Measurements from ENCODE around the gene MBTPS1.

Gene MBTPS1

DNA sequence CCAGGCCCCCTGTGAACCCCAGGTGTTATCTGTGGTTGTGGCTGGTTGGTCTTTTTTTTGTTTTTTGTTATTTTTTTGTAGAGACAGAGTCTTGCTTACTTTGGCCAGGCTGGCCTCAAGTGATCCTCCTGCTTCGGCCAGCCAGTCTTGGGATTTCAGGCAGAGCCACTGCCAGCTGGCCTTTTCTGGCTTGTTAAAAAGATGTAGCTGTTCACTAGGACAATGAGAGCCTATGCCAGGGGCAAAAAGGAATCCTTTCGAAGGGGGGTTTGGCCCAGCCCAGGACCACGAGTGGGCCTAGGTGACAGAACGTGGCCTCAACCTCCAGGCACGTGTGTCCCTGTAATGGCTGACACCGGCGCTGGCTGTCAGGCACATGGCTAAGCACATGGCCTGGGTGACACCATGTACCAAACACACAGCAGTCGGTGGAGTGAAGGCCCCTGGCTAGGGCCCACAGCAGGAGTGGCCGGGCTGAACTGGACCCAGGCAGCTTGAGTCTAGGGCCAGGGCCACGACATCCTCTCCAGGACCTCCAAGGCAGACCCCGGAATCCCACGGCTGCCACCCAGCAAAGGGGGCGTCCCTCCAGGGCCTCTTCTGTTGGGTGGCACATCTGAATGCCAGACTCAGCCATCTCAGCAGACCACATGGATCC lies 67.2 kb downstream of the MBTPS1 start:
- DNase-seq: no peak

GRCh38 chr16:84048871-84049270 lies 67.9 kb downstream of the MBTPS1 start:
- no peak for DNase-seq

DNA sequence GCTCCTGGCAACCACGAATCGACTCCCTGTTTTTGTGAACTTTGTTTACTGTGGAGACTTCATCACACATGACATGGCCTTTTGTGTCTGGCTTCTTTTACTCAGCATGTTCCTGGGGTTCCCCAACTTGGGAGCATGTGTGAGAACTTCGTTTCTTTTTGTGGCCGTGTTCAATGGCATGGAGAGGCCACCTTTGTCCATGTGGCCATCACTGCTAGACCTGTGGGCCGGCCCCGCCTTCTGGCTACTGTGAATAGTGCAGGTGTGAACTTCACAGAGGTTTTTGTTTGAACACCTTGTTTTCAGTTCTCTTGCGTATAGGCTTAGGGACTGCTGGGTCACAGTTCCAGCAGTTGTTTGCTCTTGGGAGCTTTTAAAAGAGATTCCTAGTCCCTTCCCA lies 68.5 kb downstream of the MBTPS1 start:
- DNase-seq: no peak

GRCh38 chr16:84047626-84048025 lies 69.1 kb downstream of the MBTPS1 start:
- no peak for DNase-seq

DNA sequence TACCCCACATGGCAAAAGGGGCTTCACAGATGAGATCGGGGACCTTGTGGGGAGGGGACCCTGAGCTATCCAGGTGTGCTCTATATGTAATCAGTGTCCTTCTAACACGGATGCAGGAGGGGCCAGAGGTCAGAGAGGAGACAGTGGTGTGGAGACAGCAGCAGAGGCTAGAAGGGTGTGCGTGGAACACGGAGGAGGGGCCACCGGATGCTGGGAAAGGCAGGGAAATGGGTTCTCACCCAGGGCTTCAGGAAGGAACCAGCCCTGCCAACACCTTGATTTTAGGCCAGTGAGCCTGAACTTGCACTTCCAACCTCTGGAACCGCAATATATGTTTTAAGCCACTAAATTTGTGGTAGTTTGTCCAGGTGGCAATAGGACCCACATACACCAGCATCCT lies 69.5 kb downstream of the MBTPS1 start:
- DNase-seq: no peak

DNA sequence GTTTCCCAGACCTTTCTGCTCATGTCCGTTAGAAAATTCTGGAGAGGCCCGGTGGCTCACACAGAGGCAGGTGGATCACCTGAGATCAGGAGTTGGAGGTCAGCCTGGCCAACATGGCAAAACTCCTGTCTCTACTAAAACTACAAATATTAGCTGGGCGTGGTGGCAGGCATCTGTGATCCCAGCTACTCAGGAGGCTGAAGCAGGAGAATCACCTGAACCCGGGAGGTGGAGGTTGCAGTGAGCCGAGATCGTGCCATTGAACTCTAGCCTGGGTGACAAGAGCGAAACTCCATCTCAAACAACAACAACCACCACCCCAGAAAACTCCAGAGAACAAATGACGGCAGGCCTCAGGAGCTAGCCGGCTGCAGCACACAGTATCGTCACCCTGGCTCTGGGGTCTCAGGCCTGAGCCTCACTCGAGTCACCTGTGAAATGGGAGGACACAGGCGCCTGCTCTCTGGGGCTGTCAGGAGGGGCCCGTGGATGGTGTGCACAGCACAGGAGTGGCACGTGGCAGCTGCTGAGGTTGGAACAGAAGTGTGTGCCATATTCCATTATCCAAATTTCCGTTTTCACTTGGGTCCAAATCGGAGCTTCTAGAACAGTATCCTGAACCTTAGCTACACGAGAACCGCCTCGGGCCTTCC lies 70.8 kb downstream of the MBTPS1 start:
- no peak for DNase-seq

GRCh38 chr16:84045001-84045817 lies 71.5 kb downstream of the MBTPS1 start:
- no peak for DNase-seq

GRCh38 chr16:84044118-84044488 lies 72.6 kb downstream of the MBTPS1 start:
- no peak for DNase-seq

- no peak for DNase-seq
These were observed 73.1 kb downstream of the MBTPS1 start for GRCh38 chr16:84043486-84044117.

DNA sequence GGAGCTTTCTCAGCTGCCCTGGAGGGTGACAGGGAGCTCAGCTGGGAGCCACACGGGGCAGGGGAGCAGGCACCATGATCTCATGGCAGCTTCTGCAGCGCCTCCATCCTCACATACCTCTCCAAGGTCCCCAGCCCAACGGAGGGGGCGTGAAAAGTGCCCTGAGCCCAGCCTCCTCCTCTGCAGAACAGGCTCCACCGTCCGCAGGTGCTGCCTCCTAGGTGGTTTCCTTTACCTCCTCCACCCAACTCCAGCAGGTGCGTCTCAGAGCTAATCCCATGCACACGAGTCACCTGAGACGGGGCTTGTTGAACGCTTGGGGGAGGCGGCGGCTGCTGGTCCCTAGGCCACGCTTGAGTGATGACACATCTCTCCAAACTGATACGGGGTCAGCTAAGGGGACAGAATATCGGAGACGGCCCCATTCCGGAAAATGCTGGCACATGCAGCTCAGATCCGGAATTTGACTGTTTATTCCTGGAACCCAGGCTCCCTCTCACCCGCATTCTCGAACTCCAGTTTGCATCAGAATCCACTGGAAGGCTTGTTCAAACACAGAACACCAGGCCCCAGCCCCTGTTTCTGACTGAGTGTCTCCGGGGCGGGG lies 73.8 kb downstream of the MBTPS1 start:
- DNase-seq: no peak

DNA sequence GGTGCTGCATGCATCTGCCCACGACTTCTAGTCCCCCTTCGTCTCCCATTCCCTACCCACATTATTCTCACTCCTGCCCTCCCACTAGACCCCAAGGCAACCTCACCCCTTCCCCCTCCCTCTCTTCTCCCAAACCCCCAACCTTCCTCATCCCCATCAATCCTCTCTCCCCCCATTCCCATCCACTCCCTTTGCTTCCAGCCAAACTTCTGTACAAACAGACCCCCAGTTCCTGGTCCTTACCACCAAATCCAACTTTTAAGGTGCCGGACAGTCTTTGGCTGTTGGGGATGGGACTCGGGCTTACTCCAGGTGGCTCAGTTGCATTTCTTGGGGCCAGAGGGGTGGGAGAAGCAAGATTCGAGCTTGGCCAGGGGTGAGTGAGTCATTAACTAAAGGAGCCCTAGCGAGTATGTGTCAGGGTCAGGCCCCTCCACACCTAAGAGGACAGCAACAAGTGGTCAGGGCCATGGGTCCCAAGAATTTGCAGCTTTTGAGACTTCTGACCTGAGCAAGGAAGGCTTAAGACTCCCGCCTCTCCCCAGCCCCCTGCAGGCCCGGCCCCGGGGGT lies 74.3 kb downstream of the MBTPS1 start, which contains the start of gene SLC38A8:
Gene SLC38A8, minus strand, starts transcription at position 488 of the 571 bp plus-strand sequence. CDS start 638 bp downstream, outside the sequence.
- DNase-seq: no peak

- DNase-seq: no peak
These were observed 74.9 kb downstream of the MBTPS1 start for GRCh38 chr16:84041881-84042280.

GRCh38 chr16:84040823-84041820 lies 75.6 kb downstream of the MBTPS1 start:
- no peak for DNase-seq

DNA sequence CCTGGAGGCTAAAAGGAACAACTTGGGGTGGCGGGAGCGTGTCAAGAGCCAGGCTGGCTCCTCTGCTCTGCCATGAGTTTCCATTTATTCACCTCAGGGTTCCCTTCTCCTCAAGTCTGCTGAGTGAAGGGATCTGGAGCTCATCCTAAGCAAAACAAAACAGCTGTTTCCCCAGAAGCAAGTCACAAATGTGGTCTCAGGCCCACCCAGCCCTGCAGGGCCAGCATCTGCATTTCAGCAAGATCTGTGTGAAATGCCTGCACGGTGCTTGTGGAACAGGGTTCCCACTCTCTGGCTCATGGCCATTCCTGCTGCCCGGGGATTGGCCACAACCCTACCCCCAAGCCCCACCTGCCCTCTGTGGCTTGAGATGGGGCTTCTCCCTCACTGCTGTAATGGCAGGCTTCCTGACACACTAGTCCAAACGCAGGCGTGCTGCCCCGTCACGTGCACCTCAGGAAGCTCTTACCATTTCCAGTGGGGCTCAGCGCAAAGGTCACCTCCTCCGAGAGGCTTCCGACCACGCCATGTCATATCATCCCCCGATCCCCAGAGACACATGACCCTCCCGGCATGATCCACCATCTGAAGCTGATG lies 76.4 kb downstream of the MBTPS1 start:
- DNase-seq: no peak

GRCh38 chr16:84039696-84040095 lies 77.0 kb downstream of the MBTPS1 start:
- DNase-seq: no peak

GRCh38 chr16:84038469-84038868 lies 78.3 kb downstream of the MBTPS1 start:
- DNase-seq: no peak

- no peak for DNase-seq
These were observed 79.7 kb downstream of the MBTPS1 start for GRCh38 chr16:84036982-84037425.

DNA sequence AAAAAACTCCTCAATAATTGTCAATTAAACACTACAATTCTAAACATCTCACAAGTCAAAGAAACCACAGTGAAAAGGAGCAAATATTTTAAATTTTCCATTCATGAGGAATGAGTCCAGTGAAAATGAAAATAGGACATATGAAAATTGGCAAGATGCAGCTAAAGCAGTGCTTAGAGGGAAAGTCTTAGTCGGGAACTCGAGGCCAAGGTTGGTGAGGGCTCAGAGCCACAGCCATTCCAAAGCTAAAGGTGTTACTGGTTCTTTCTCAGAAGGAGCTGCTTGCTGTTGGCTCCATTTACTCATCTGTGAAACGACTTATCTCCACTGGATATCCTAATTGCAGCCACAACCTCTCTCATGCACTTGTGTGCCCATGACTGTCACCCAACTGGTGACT lies 80.6 kb downstream of the MBTPS1 start:
- DNase-seq: no peak

DNA sequence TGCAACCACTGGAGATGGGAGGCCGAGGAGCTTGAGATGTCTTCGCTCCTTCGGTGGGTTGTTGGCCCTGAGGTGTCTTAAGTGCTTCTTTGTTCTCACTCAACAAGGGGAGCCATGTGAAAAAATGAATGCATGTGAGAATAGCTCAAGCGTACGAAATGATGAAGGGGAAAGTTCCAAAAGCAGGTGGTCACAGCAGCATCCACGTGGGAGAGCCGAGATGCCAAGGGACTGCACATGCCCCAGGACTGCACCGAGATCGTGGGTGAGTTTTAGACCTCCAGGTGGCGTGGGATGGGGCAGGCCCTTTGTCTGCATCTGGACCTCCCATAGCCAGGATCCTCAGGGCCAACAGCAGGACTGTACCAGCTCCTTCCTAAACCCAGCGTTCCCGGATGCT lies 82.2 kb downstream of the MBTPS1 start:
- no peak for DNase-seq
